Ascending aorta (tissue), 2 donors: ENCODE measurements around the gene LRP8. TPM values are rescaled to one million over a fixed set of nuclear protein-coding genes. Genes with fewer than 3 reads are reported as not detected.

Experiments
- DNase-seq, 2 donors: peaks; one replicate each; pipeline ENCODE4 v3.0.0-alpha.2; 2019; ENCODE audit warnings: low spot score in 2 of 2
- H3K27ac ChIP-seq, 2 donors: fragments of 200-600 bp; sonication (generic); one replicate each; pipeline ENCODE4 v1.5.1; 2016 to 2017; ENCODE audit warnings: mild to moderate bottlenecking in 1 of 2
- H3K27me3 ChIP-seq: fragments of 200-600 bp; sonication (generic); one replicate; pipeline ENCODE4 v1.5.1; 2017
- H3K36me3 ChIP-seq, 2 donors: fragments of 200-600 bp; sonication (generic); one replicate each; pipeline ENCODE4 v1.5.1; 2016
- H3K4me1 ChIP-seq, 2 donors: fragments of 200-600 bp; sonication (generic); one replicate each; pipeline ENCODE4 v1.5.1; 2016 to 2017; ENCODE audit warnings: mild to moderate bottlenecking in 1 of 2
- H3K4me3 ChIP-seq, 2 donors: fragments of 200-600 bp; sonication (generic); one replicate each; pipeline ENCODE4 v1.5.1; 2016 to 2017; ENCODE audit warnings: mild to moderate bottlenecking in 1 of 2
- H3K9me3 ChIP-seq, 2 donors: fragments of 200-600 bp; sonication (generic); one replicate each; pipeline ENCODE4 v1.5.1; 2016
- CTCF ChIP-seq, 3 experiments: fragments of 200-600 bp in 2 of 3; fragments of 450-650 bp in 1 of 3; sonication (generic) in 2 of 3; IDR thresholded peaks; one replicate each; pipeline ENCODE4 v1.5.1; 2016 to 2019; ENCODE audit warnings: antibody characterized with exemption in 3 of 3, mild to moderate bottlenecking in 1 of 3, moderate library complexity in 1 of 3
- intact Hi-C: fragments of 100-400 bp; cut with DNase I; formaldehyde crosslinking; loops from one replicate; pipeline ENCODE4 v1.15.1; 2023
- total RNA-seq: library from RNA; depleted of rRNA; stranded (reverse); fragments of >200 nt; gene quantifications from one replicate; pipeline ENCODE4 v1.1.0, GENCODE V29; 2016

Gene LRP8
- total RNA-seq, 1 donor from 2014 or later: 10.0 TPM

GRCh38 chr1:53242381-53242780 is 85.5 kb downstream of the LRP8 start:
- no peak for TF ChIP-seq CTCF (IDR thresholded peaks at IDR 0.05)
- H3K9me3 ChIP-seq: no peaks in the 10 kb centered on the region
- no peaks in the 10 kb centered on the region for H3K36me3 ChIP-seq
- no peak overlapping the region for H3K4me3 ChIP-seq
- H3K27ac ChIP-seq: no peak overlapping the region
- DNase-seq: no peak
- H3K27me3 ChIP-seq: no peaks in the 10 kb centered on the region
- intact Hi-C loops: no loop called here
- peaks cover under 1 to 6% of the 10 kb centered on the region in 2 donors for H3K4me1 ChIP-seq

GRCh38 chr1:53241828-53242227 is 86.0 kb downstream of the LRP8 start:
- TF ChIP-seq CTCF (IDR thresholded peaks at IDR 0.05): no peak
- Histone ChIP-seq H3K27me3 (no peaks in the 10 kb centered on the region), H3K4me1 (peaks cover 5 to 12% of the 10 kb centered on the region in 2 donors), H3K4me3 (no peak overlapping the region), H3K9me3 (no peaks in the 10 kb centered on the region), H3K27ac (no peak overlapping the region), H3K36me3 (no peaks in the 10 kb centered on the region)
- intact Hi-C loops: no loop called here
- DNase-seq: no peak

GRCh38 chr1:53238197-53239155 is 89.4 kb downstream of the LRP8 start, which contains the start of gene MAGOH:
MAGOH (minus strand) TSS chr1:53238518; CDS start chr1:53238448, 70 bp downstream.
- H3K36me3 ChIP-seq: peaks cover 21 to 27% of the 10 kb centered on the region in 2 donors
- H3K4me1 ChIP-seq: peaks cover 5 to 18% of the 10 kb centered on the region in 2 donors
- intact Hi-C loops: loop anchor here (1.0 kb wide), 3 partner anchors 18 to 88 kb away; partner anchors contain the start of gene CZIB
- H3K27me3 ChIP-seq: no peaks in the 10 kb centered on the region
- peak within 1 kb of the TSS; percentile 76 to 91 for H3K4me3 ChIP-seq
- no peaks in the 10 kb centered on the region for H3K9me3 ChIP-seq
- peak; percentile 72 to 97 for DNase-seq
- H3K27ac ChIP-seq: peak within 1 kb of the TSS; percentile 65 to 71
- TF ChIP-seq CTCF (IDR thresholded peaks at IDR 0.05): no peak

- peak overlapping the region; percentile 65 to 71 for H3K27ac ChIP-seq
- TF ChIP-seq CTCF (IDR thresholded peaks at IDR 0.05): no peak
Measured at GRCh38 chr1:53237638-53238037, 90.2 kb downstream of the LRP8 start.

GRCh38 chr1:53220962-53221286 is 106.9 kb downstream of the LRP8 start:
- H3K27ac ChIP-seq: peak overlapping the region; percentile 91 to 98
- H3K4me3 ChIP-seq: peak overlapping the region; percentile 72 to 88
- H3K27me3 ChIP-seq: no peaks in the 10 kb centered on the region
- peaks cover 3 to 7% of the 10 kb centered on the region in 2 donors for H3K36me3 ChIP-seq
- peaks cover 3 to 12% of the 10 kb centered on the region in 2 donors for H3K4me1 ChIP-seq
- intact Hi-C loops: loop anchor here (1.0 to 10.0 kb wide), 4 partner anchors 17 to 1544 kb away; partner anchors contain the start of genes CPT2, MAGOH and PARS2
- no peak for DNase-seq
- H3K9me3 ChIP-seq: no peaks in the 10 kb centered on the region
- no peak for TF ChIP-seq CTCF (IDR thresholded peaks at IDR 0.05)

More at GRCh38 chr1:53237638-53238037, 90.2 kb downstream of the LRP8 start:
- intact Hi-C loops: loop anchor here (1.0 kb wide), 3 partner anchors 17 to 89 kb away; partner anchors contain the start of gene CZIB
- H3K27me3 ChIP-seq: no peaks in the 10 kb centered on the region
- no peak for DNase-seq
- H3K4me3 ChIP-seq: peak overlapping the region; percentile 76 to 91
- peaks cover 28 to 36% of the 10 kb centered on the region in 2 donors for H3K36me3 ChIP-seq
- peaks cover 5 to 18% of the 10 kb centered on the region in 2 donors for H3K4me1 ChIP-seq
- no peaks in the 10 kb centered on the region for H3K9me3 ChIP-seq
